OCI-LY1 (cell line): Measurements from ENCODE around the gene THOC2.

Experiments
- CTCF ChIP-seq: fragments of 200-600 bp; sonication (generic), shearing (Covaris generic); IDR thresholded peaks from 2 replicates; pipeline ENCODE4 v1.5.1; 2017; ENCODE audit warnings: mild to moderate bottlenecking, antibody characterized with exemption, low read length, moderate library complexity, mixed read lengths
- EZH2 ChIP-seq: fragments of 200-600 bp; sonication (generic), shearing (Covaris generic); IDR thresholded peaks from 2 replicates; pipeline ENCODE4 v1.8.0; 2017; ENCODE audit warnings: borderline replicate concordance, mixed run types, mild to moderate bottlenecking, antibody characterized with exemption, low read length, moderate library complexity, mixed read lengths

GRCh38 chrX:123648028-123648810 lies 84.6 kb downstream of the THOC2 start:
- TF ChIP-seq CTCF: no peak
- no peak for TF ChIP-seq EZH2
